B cell (primary cell): ENCODE results near the gene ATP10A. TPM values are rescaled to one million over a fixed set of nuclear protein-coding genes. Genes with fewer than 3 reads are reported as not detected.

Source experiments
- ATAC-seq: fragments of 200-7000 bp; cut with Tn5 transposase; one replicate; pipeline ENCODE4 v1.10.0; 2021; ENCODE audit warnings: low read depth, mild to moderate bottlenecking, moderate number of reproducible peaks, moderate library complexity
- CTCF ChIA-PET: fragments of 350-600 bp; sonication (Branson Sonifier 250); formaldehyde crosslinking; loops from one replicate; lab custom pipeline; 2021; ENCODE audit warnings: antibody characterized with exemption, inconsistent platforms; lab: Charles Lee
- POLR2A ChIA-PET: fragments of 350-600 bp; sonication (Branson Sonifier 250); formaldehyde crosslinking; loops from one replicate; lab custom pipeline; 2021; ENCODE audit warnings: antibody characterized with exemption; lab: Charles Lee
- DNase-seq: peaks from one replicate; pipeline ENCODE4 v3.0.0; 2013
- H2AFZ ChIP-seq: 2 replicates; pipeline ENCODE4 v1.6.1; 2012; ENCODE audit warnings: mild to moderate bottlenecking, low read depth, low read length; ENCODE audit not compliant: insufficient read depth, poor library complexity, severe bottlenecking
- H3K27ac ChIP-seq, 2 donors: 1 replicate in 1 of 2; 2 replicates in 1 of 2; pipeline ENCODE4 v1.5.1; 2012 to 2013; ENCODE audit warnings: low read length in 2 of 2, mild to moderate bottlenecking in 2 of 2, moderate library complexity in 1 of 2
- H3K27me3 ChIP-seq, 4 experiments: fragments of 200-600 bp in 1 of 4; sonication (generic) in 1 of 4; replicated peaks in 1 of 4; 1 replicate in 2 of 4; 2 replicates in 2 of 4; pipeline versions ENCODE4 v1.6.1 to v1.7.0; 2013 to 2016; ENCODE audit warnings: low read length in 3 of 4, mild to moderate bottlenecking in 2 of 4, mixed read lengths in 1 of 4, moderate library complexity in 1 of 4; ENCODE audit not compliant: insufficient read depth in 4 of 4, control insufficient read depth in 3 of 4; ENCODE audit errors: control extremely low read depth in 1 of 4
- H3K36me3 ChIP-seq, 2 experiments: replicated peaks in 1 of 2; 1 replicate in 1 of 2; 2 replicates in 1 of 2; pipeline versions ENCODE4 v1.6.1 to v1.7.1; 2013; ENCODE audit warnings: low read length in 1 of 2; ENCODE audit not compliant: insufficient read depth in 2 of 2, control insufficient read depth in 1 of 2; ENCODE audit errors: control extremely low read depth in 1 of 2, extremely low read depth in 1 of 2
- H3K4me1 ChIP-seq, 2 donors: fragments of 200-600 bp in 1 of 2; sonication (generic) in 1 of 2; 1 replicate in 1 of 2; 2 replicates in 1 of 2; pipeline versions ENCODE4 v1.5.1 to v1.6.1; 2013 to 2017; ENCODE audit warnings: low read length in 2 of 2; ENCODE audit not compliant: control insufficient read depth in 2 of 2, insufficient read depth in 2 of 2
- H3K4me2 ChIP-seq: replicated peaks from 2 replicates; pipeline ENCODE3; 2012; ENCODE audit warnings: mild to moderate bottlenecking, low read depth, low read length; ENCODE audit not compliant: poor library complexity, severe bottlenecking
- H3K4me3 ChIP-seq, 5 experiments: fragments of 200-600 bp in 1 of 5; sonication (generic) in 1 of 5; 1 replicate in 3 of 5; 2 replicates in 2 of 5; pipeline versions ENCODE4 v1.5.1 to v1.7.0; 2011 to 2016; ENCODE audit warnings: low read length in 4 of 5, mild to moderate bottlenecking in 4 of 5, low read depth in 2 of 5, control low read depth in 1 of 5, moderate library complexity in 1 of 5; ENCODE audit not compliant: insufficient read depth in 1 of 5; ENCODE audit errors: control extremely low read depth in 1 of 5, extremely low read depth in 1 of 5
- H3K79me2 ChIP-seq: fragments of 200-600 bp; sonication (generic); one replicate; pipeline ENCODE4 v1.6.0; 2016; ENCODE audit warnings: low read length; ENCODE audit not compliant: control insufficient read depth, insufficient read depth
- H3K9ac ChIP-seq: fragments of 200-600 bp; sonication (generic); 2 replicates; pipeline ENCODE4 v1.6.1; 2017; ENCODE audit warnings: mild to moderate bottlenecking, low read length, moderate library complexity
- H3K9me3 ChIP-seq, 3 donors: one replicate each; pipeline versions ENCODE4 v1.6.1 to v1.7.1; 2013; ENCODE audit warnings: low read length in 2 of 3; ENCODE audit not compliant: control insufficient read depth in 2 of 3, insufficient read depth in 1 of 3; ENCODE audit errors: control extremely low read depth in 1 of 3
- H4K20me1 ChIP-seq: 2 replicates; pipeline ENCODE4 v1.6.0; 2012; ENCODE audit warnings: mild to moderate bottlenecking, low read length; ENCODE audit not compliant: insufficient read depth, control insufficient read depth, poor library complexity, severe bottlenecking
- H3K27ac Mint-ChIP-seq: one replicate; pipeline ENCODE4 v1.8.0; 2021; ENCODE audit warnings: mixed read lengths
- H3K27me3 Mint-ChIP-seq: one replicate; pipeline ENCODE4 v1.8.0; 2021; ENCODE audit warnings: mixed read lengths
- H3K4me1 Mint-ChIP-seq: one replicate; pipeline ENCODE4 v1.8.0; 2021; ENCODE audit warnings: mixed read lengths
- H3K4me3 Mint-ChIP-seq: one replicate; pipeline ENCODE4 v1.8.0; 2021; ENCODE audit warnings: mixed read lengths
- H3K9me3 Mint-ChIP-seq: one replicate; pipeline ENCODE4 v1.8.0; 2022; ENCODE audit warnings: mixed read lengths; ENCODE audit not compliant: insufficient read depth
- CTCF ChIP-seq: fragments of 200-600 bp; IDR thresholded peaks from one replicate; pipeline ENCODE4 v1.8.0; 2022; ENCODE audit warnings: antibody characterized with exemption, mild to moderate bottlenecking
- EZH2 ChIP-seq: IDR thresholded peaks from 2 replicates; pipeline ENCODE4 v1.6.1; 2012; ENCODE audit warnings: borderline replicate concordance, low read depth, mild to moderate bottlenecking, moderate library complexity, low read length; ENCODE audit not compliant: insufficient read depth, poor library complexity, severe bottlenecking
- WGBS: methylation state at CpG from one replicate; pipeline ENCODE4 v1.1.5; 2013; ENCODE audit warnings: missing lambda C conversion rate; ENCODE audit not compliant: insufficient coverage; 5-methylcytosine and 5-hydroxymethylcytosine counted together
- intact Hi-C: fragments of 100-400 bp; cut with micrococcal nuclease; formaldehyde crosslinking; loops from one replicate; pipeline ENCODE4 v1.10.0; 2022
- polyA plus RNA-seq: library from polyadenylated mRNA; depleted of rRNA; stranded (reverse); fragments of >200 nt; gene quantifications from 2 replicates; pipeline ENCODE4 v1.2.3, GENCODE V29; 2012
- total RNA-seq, 2 donors: library from RNA; stranded (reverse); fragments of 120-200 nt in 1 of 2; gene quantifications; 1 replicate in 1 of 2; 2 replicates in 1 of 2; pipeline versions ENCODE4 v1.2.3 to v1.2.4, GENCODE V29; 2013 to 2022

The ATP10A gene
- total and polyA plus RNA-seq, 2 donors (not counting 1 experiment from before 2014, with no cell fraction given) = 0.21 to 0.22 TPM

- Mint-ChIP-seq H3K27me3 (peaks cover 3% of the 10 kb centered on the region), H3K4me1 (no peaks in the 10 kb centered on the region), H3K9me3 (no peaks in the 10 kb centered on the region), H3K27ac (no peak overlapping the region), H3K4me3 (no peak overlapping the region)
- H2AFZ ChIP-seq = no peak overlapping the region
- intact Hi-C loops = no loop called here
- no peak for ATAC-seq
- no peak overlapping the region for H3K4me3 ChIP-seq
- no peak overlapping the region for H3K9ac ChIP-seq
- H3K4me2 ChIP-seq = no peak overlapping the region
- CTCF ChIA-PET = no interaction called here
- no peaks in the 10 kb centered on the region for H3K4me1 ChIP-seq
- POLR2A ChIA-PET = no interaction called here
- H3K36me3 ChIP-seq = no peaks in the 10 kb centered on the region
- TF ChIP-seq EZH2 (no peak), CTCF (no peak)
- H3K27ac ChIP-seq = no peak overlapping the region
- H4K20me1 ChIP-seq = no peaks in the 10 kb centered on the region
- DNase-seq = no peak
- H3K27me3 ChIP-seq = no peaks in the 10 kb centered on the region
- peaks cover 0 to 4% (median 0%) of the 10 kb centered on the region in 3 donors for H3K9me3 ChIP-seq
- H3K79me2 ChIP-seq = no peaks in the 10 kb centered on the region
Measured at GRCh38 chr15:25635191-25635590, 227.9 kb downstream of the ATP10A start.

GRCh38 chr15:25633862-25634261 is 229.3 kb downstream of the ATP10A start:
- Histone ChIP-seq H3K9me3 (peaks cover 0 to 7% (median 0%) of the 10 kb centered on the region in 3 donors), H3K79me2 (no peaks in the 10 kb centered on the region), H3K4me1 (no peaks in the 10 kb centered on the region), H3K27me3 (no peaks in the 10 kb centered on the region), H3K4me3 (no peak overlapping the region), H3K27ac (no peak overlapping the region), H4K20me1 (no peaks in the 10 kb centered on the region), H3K36me3 (no peaks in the 10 kb centered on the region), H3K9ac (no peak overlapping the region), H3K4me2 (no peak overlapping the region), H2AFZ (no peak overlapping the region)
- POLR2A ChIA-PET = no interaction called here
- ATAC-seq = no peak
- Mint-ChIP-seq H3K4me1 (no peaks in the 10 kb centered on the region), H3K27ac (no peak overlapping the region), H3K27me3 (peaks cover 3% of the 10 kb centered on the region), H3K4me3 (no peak overlapping the region), H3K9me3 (peaks cover 5% of the 10 kb centered on the region)
- CTCF ChIA-PET = no interaction called here
- no peak for DNase-seq
- intact Hi-C loops = no loop called here
- TF ChIP-seq EZH2 (no peak), CTCF (no peak)
- 100% methylated on average over 2 of the region's 3 CpGs for WGBS
